GM04503 (cell line): ENCODE data around the gene CD274.
"Not testable (repeated sequence)": the region's sequence is repeated elsewhere in the genome, so short reads cannot be mapped to it uniquely, and the experiment has no call there.

ENCODE experiments used
- DNase-seq: peaks from one replicate; pipeline ENCODE4 v3.0.0-alpha.2; 2012; ENCODE audit warnings: low read depth

Gene CD274

DNA sequence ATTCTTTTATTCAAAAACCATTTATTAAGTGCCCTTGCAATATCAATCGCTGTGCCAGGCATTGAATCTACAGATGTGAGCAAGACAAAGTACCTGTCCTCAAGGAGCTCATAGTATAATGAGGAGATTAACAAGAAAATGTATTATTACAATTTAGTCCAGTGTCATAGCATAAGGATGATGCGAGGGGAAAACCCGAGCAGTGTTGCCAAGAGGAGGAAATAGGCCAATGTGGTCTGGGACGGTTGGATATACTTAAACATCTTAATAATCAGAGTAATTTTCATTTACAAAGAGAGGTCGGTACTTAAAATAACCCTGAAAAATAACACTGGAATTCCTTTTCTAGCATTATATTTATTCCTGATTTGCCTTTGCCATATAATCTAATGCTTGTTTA lies 18.5 kb downstream of the CD274 start:
- DNase-seq: no peak

DNA sequence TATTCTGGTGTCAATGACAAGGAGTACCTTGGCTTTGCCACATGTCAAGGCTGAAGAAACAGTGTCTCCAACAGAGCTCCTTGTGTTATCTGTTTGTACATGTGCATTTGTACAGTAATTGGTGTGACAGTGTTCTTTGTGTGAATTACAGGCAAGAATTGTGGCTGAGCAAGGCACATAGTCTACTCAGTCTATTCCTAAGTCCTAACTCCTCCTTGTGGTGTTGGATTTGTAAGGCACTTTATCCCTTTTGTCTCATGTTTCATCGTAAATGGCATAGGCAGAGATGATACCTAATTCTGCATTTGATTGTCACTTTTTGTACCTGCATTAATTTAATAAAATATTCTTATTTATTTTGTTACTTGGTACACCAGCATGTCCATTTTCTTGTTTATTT lies 19.8 kb downstream of the CD274 start:
- no peak for DNase-seq

DNA sequence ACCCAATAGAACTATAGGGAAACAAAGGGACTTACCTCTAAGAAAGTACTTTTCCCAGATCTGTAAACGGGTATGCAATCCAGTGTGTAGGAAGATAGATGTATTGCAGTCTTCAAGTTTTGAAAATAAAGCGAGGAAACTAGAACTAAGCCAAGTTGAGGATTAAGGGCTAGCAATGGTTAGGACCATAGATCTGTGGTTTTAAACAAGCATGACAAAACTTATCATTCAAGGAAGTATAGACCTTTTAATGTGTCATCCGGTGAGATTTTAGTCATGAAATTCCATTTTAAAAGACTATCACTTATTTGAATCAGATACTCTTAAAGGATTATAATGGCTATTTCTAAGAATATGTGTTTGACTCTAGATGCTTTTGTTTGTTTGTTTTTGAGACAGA lies 20.5 kb downstream of the CD274 start:
- DNase-seq: no peak

DNA sequence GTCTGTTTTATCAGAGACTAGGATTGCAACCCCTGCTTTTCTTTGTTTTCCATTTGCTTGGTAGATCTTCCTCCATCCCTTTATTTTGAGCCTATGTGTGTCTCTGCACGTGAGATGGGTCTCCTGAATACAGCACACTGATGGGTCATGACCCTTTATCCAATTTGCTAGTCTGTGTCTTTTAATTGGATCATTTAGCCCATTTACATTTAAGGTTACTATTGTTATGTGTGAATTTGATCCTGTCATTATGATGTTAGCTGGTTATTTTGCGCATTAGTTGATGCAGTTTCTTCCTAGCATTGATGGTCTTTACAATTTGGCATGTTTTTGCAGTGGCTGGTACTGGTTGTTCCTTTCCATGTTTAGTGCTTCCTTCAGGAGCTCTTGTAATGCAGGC lies 25.3 kb downstream of the CD274 start:
- not testable (repeated sequence) for DNase-seq

DNA sequence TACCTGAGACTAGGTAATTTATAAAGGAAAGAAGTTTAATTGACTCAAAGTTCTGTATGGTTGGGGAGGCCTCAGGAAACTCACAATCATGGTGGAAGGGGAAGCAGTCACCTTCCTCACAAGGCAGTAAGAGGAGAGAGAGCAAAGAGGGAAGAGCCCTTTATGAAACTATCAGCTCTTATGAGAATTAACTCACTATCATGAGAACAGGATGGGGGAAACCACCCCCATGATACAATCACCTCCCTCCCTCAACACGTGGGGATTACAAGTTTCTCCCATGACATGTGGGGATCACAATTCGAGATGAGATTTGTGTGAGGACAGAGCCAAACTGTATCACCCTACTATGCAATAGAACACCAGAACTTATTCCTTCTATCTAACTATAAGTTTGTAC lies 27.9 kb downstream of the CD274 start:
- no peak for DNase-seq

DNA sequence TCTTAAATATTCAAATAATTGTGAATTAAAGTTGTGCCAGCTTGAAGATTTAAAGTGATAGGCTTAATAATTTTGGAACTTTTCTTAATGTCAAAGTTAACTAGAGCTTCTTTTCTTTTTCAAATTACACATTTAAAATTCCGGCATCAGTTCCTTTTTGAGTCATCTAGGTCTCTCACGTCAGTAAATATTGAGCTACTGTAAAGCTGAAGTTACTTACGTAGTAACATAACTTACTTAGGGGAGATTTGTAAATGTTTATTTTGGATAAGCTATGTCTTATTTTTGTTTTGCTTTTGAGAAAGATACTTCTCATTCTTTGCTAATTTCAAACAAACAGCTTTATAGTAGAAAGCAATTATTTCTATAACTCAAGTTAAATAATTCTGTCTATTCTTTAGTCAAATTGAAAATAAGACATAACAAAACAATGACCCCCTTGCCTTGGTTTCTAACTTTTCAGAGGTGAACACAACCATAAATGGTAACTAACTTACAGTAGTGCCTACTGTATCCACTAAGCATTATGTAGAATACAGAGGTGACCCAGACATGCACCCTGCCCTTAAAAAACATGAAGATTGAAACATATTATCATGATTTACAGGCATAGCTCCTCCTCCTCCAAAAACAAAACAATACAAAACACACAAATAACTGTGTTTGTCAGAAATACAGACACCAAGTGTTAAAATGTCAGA lies 29.8 kb downstream of the CD274 start:
- no peak for DNase-seq

DNA sequence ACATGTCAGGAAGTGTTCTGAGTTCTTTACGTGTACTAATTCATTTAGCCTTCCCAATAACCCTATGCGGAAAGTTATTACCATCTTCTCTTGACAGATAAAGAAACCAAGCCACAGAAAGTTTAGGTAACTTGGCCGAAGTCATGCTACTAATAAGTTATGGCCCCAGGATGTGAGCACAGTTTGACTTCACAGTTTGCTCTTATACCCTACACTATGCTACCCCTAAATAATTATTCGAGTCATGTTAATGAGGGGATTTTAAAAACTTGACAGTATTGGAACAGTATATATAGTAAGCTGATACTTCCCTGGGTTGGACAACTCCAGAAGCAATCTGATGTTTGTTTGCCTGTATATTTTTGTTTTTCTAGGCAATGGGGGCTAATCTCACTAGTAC lies 30.6 kb downstream of the CD274 start:
- no peak for DNase-seq

DNA sequence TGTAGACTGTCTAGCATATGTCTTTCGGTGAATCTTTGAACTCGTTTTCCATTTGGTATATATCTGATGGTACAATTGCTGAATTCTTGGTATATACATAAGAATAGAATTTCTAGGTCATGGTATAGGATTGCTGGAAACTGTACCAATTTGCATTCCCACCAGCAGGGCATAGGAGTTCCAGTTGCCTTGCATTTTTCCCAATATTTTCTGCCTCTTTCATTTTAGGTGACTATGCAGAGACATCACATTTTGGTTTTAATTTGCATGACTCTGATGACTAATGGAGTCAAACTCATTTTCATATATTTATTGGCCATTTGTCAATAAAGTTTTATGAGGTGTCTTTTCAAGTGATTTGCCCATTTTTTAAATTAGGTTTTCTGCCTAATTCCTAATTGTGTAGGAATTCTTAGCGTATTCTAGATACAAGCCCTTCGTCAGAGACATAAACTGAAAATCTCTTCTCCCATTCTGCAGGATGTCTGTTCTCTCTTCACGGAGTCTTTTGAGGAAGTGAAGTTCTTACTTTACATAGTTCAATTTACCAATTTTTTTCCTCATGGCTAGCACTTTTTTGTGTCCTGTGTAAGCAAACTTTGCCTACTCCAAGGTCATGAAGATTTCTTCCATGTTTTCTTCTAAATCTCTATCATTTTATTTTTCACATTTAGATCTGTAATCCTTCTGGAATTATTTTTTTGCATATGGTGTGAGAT lies 31.1 kb downstream of the CD274 start:
- DNase-seq: no peak

DNA sequence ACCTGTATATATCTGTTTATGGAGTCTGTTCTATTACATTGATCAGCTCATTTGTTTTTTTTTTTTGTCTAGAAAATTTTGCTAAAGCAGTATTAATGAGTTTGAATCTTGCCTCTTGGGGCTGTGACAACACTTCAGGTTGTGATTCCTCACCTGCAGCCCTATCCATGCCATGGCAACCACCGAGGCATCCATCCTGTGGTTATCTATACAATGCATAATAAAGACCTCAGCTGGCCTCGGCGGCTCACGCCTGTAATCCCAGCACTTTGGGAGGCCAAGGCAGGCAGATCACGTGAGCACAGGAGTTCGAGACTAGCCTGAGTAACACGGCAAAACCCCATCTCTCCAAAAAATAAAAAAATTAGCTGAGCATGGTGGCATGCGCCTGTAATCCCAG lies 31.9 kb downstream of the CD274 start:
- no peak for DNase-seq

DNA sequence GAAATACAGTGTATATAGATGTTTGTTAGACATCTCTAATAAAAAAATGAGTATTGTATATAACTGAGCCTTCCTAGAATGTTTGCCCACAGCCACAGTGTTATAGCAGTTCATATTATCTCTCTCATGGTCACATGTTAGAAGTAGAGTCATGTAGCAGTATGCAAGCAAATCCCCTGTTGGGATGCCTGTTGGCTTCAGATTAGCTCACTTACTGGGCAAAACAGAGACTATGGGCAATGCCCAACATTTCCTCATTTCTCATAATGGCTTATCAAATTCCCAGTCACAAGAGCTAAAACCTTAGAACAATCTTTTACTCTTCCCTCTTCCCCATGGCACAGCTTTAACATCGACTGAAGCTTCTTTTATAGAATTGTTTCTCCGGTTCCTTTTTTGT lies 33.0 kb downstream of the CD274 start:
- no peak for DNase-seq

DNA sequence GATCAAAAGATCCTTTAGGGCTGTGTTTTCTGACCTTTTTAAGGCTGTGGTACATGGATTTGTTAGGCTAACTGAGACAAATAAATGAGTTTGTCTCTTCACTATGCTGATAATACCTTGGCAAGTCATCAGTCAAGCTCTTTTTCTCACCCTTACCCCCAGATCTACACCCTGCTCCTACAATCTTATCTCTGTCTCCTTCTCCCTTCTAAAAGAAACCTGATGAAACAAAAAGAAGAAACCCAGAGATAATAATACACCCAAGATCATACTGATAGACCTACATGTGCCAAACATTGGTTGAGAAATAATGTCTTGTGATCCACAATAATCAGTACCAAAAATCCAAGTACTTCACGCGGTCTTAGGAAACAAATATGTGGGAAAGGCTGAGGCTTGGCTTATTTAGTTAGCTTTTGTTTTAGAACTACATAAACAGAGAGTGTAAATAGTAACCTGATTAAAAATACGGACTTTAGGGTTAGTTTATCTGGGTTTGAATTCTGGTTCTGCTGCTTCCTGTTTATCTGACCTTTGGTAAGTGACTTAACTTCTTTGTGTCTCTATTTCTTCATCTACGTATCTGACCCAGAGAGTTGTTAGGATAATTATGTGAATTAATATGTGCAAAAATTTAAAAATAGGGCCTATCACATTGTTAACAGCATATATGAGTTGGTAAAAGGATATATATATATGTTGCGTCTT lies 35.2 kb downstream of the CD274 start:
- DNase-seq: no peak

DNA sequence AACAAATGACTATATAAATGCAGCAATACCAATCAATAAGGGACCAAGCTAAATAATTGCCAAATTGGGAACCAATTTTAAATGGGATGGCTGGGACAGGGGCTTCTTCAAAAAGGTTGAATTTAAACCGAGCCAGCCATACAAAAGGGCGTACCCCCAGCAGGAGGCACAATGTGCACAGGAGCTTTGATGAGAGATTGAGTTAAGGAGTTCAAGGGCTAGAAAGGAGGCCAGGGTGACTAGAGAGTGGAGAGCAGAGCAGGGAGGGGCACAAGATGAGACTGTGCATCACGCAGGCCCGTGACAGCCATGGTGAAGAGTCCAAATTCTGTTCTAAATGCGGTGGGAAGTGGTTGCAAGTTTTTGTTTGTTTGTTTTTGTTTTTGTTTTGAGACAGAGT lies 36.6 kb downstream of the CD274 start:
- DNase-seq: no peak

DNA sequence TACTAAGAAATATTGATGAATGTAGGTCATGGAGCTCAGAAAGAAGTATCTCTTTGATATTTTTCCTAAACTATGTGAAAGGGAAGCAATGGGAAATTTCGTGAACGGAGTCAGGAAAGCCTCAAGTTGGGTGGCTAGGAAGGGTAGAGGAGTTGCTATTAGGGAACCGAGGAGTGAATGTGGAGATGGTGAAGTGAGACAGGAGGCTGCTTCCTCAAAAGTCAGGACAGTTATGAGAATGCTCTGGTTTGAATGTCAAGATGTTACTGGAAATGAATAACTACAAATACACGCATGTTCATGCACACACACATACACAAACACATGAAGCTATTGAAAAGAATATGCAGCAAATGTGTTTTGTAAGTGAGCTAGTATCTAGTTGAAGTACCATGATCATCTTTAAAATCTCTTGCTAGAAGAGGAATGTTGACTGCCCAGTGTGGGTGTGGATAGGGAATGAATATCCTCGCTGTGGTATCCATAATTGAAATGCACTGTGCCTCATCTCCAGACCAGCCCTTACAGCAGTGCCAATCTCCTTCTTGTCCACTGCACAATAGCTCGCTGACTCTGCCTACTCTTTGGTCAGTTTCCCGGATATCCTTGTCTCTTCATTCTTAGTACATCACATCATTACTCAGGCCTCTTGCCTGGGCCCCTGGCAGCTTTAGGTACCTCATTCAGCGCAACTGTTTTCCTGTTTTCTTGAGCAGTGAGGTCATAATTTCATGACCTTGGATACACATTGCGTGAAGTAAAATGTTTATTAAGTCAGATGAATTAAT lies 38.1 kb downstream of the CD274 start:
- DNase-seq: no peak

DNA sequence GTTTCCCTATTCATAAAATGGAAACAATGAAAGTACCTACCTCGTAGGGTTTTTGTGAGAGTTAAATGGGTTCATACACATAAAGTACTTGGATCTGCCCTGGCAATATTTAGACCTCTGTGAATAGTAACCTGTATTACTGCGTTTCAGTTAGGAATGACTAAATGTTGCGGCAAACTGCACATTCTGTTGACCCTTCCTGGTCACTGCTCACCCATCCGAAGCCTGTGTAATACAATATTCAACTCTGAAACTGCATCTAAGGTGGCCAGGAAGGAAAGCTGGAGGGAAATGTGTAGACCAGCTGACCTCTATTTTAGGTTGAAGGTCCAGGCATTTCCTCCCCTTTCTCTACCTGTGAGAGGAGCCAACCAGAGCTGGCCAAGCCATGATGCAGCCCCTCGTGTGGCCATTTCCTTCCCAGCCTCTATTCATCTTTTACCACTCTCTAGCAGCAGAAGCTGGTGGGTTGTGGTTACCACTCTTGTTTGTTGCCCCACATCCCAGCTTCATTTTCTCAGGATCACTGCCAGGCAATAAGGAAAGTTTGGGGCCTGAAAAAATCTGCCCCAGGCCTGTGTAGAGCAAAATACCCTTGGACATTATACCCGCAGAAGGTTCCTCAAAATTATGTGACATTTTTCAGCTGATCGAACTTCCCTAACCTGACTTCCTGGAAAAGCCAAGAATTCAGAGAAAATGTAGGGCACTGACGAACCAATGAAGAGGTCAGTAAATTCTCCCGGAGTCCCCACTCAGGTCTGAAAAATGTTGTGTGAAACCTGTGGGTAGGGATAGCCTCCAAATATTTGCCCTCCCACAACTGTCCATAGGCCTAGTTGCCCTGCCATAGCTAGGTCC lies 39.5 kb downstream of the CD274 start:
- no peak for DNase-seq

DNA sequence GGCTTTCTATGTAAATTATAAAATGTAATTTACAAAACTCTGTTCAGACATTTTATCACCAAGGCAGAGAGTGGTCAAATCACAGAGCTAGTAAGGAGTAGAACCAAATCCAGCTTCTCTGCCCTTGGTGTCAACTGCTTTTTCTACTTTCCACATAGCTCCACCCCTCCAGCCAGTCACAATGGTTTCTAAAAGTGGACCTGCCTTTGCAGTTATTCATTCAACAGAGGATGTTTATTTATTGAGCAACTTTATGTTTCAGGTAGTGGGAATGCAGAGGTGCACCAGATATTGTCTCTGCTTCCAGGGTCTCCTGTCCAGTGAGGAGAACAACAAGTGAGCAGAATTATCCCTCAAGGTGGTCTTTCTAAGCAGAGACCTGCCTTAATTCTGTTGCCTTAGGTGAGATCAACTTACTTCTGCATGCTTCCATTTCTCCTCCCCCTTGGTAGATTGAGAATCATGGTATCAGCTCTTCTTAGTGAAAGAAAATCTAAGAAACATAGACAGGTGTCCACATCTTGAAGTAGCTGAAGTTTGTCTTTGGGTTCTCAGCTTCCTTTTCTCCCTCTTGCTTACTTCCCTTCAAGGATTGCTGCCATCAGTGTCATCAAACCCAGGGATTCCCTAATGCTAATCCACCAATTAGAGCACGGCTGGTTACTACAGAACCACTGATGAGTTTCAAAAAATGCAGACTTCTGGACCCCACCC lies 42.8 kb downstream of the CD274 start:
- DNase-seq: no peak

DNA sequence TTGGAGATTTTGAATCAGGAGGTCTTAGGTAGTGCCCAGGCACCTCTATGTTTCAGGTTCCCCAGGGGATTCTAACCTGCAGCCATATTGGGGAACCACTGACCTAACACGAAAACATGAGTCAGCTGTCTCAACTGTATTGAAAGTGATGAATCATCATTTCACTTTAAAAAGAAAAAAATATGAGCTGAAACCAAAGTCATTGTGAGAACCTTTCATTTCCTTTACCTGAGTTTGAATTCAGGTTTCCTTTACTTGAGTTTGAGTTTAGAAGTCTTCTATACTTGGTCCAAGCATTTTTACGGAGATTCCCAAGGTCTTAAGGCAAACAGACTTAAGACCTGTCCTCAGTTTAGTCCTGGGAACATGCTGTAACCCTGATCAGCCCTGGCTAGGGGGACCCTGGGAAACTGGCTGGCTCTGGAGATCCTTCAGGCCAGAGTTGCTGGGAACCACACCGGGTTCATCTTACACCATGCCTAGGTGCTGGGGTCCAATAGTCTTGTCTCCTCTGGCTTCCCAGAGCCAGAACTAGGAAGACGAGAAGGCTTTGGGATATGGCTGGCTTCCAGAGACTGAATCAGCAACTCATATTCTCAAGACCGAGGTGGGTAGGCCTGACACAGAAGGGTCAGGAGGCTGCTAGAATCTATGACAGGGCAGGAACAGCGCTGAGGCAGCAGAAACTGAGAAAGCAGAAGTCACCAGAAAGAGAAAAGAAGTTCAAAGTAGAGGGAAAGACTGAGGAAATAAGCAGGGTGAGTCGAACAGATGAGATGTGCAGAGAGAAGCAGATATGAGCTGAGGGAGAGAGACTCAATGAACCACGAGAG lies 43.6 kb downstream of the CD274 start:
- DNase-seq: peak; percentile 42

DNA sequence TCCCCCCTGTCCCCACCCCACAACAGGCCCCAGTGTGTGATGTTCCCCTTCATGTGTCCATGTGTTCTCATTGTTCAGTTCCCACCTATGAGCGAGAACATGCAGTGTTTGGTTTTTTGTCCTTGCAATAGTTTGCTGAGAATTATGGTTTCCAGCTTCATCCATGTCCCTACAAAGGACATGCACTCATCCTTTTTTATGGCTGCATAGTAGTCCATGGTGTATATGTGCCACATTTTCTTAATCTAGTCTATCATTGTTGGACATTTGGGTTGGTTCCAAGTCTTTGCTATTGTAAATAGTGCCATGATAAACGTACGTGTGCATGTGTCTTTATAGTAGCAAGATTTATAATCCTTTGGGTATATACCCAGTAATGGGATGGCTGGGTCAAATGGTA lies 44.4 kb downstream of the CD274 start:
- not testable (repeated sequence) for DNase-seq

DNA sequence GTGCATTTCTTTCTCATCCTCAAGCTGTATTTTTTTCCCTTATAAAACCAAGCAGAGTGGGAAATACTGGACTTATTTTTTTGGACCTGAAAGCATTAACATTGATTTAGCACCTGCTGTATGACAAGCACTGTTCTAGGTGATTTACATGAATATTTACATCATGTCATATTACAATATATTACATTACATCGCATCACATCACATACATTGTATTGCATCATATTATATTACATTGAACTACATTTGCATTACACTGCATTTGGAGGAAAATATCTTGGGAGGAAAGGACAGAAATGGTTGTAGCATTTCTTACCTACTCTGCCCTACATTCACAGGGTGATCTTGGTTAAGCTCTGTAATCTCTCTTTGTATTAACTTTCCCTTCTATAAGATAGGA lies 48.8 kb downstream of the CD274 start:
- DNase-seq: no peak

DNA sequence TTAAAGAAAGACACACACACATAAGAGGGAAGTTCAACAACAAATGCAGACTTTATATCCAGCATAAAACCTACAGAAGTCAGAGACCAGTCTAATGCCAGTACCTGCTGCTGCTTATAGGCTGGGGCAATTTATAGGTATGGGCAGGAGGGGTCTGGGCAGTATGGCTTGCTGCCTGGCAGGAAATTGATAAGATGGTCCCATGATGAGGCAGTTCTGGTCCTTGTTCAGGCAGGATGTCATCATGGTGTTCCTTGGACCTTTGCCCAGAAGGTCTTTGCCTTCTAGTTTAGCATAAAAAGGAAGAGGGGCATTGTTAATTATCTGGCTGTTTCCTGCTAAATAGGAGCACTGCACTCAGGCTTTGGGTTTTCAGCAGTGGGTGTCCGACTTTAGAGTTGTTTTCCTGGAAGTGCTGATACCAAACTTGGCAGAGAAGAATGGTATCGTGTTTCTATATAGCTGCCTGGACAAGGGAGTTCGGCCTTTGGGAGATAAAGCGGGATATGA lies 49.6 kb downstream of the CD274 start:
- no peak for DNase-seq
